Measurements from ENCODE around the gene MED14.

- TF ChIP-seq POLR2A (IDR thresholded peaks at IDR 0.05; ENCODE audit: control extremely low read depth in 1 of 2, low read depth in 2 of 2, low read length in 2 of 2), result no peak
- TF ChIP-seq CTCF (IDR thresholded peaks at IDR 0.05; ENCODE audit: control extremely low read depth in 1 of 3, insufficient read depth in 1 of 3, low read depth in 1 of 3, low read length in 3 of 3), result no peak
- TF ChIP-seq POLR2AphosphoS5 (IDR thresholded peaks at IDR 0.05; ENCODE audit: low read depth, low read length), result no peak
- no peak for TF ChIP-seq RXRA (IDR thresholded peaks at IDR 0.05; ENCODE audit: insufficient read depth, low read depth, low read length)
- no peak for TF ChIP-seq CHD2 (IDR thresholded peaks at IDR 0.05; ENCODE audit: low read length)
- no peak for TF ChIP-seq CBX5 (IDR thresholded peaks at IDR 0.05; ENCODE audit: low read depth, low read length)
- TF ChIP-seq USF2 (IDR thresholded peaks at IDR 0.05; ENCODE audit: low read length), result no peak
- TF ChIP-seq SP1 (IDR thresholded peaks at IDR 0.05; ENCODE audit: low read depth, low read length), result no peak
- TF ChIP-seq TBP (IDR thresholded peaks at IDR 0.05; ENCODE audit: low read depth, low read length), result no peak
- no peak for TF ChIP-seq ZNF274 (IDR thresholded peaks at IDR 0.05; ENCODE audit: borderline replicate concordance, extremely low read depth, low read length)
- TF ChIP-seq YY1 (IDR thresholded peaks at IDR 0.05; ENCODE audit: low read depth, low read length), result no peak
- no peak for TF ChIP-seq PHF8 (conservative IDR thresholded peaks at IDR 0.05; ENCODE audit: low read depth, low read length)
- TF ChIP-seq BCL11A (IDR thresholded peaks at IDR 0.05; ENCODE audit: low read depth in 2 of 2, low read length in 2 of 2), result no peak
Observed at GRCh38 chrX:40625294-40625693, 110.0 kb downstream of the MED14 start.
